ENCODE measurements around the gene SLC35E2B. TPM values are rescaled to one million over a fixed set of nuclear protein-coding genes. Genes with fewer than 3 reads are reported as not detected.
"Not testable (repeated sequence)": the region's sequence is repeated elsewhere in the genome, so short reads cannot be mapped to it uniquely, and the experiment has no call there.

Gene SLC35E2B
- total and polyA plus RNA-seq, 2 of the 8 experiments (the other 6 are each of a cell fraction or from before 2014, with no cell fraction given) = 25.9 to 46.7 TPM

DNA sequence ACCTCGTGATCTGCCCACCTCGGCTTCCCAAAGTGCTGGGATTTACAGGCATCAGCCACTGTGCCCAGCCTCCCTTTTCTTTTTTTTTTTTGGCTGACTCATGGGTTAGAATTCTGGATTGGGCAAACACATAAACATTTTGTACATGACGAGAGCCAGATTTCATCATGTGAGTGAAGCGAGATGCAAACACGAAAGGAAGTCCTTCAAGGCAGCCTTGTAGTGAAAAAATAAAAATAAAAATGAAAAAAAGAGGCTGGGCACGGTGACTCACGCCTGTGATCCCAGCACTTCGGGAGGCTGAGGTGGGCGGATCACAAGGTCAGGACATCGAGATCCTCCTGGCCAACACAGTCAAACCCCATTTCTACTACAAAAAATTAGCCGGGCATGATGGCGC, 48.4 kb upstream of the SLC35E2B start:
- H3K14ac ChIP-seq (ENCODE audit: insufficient read length); H3K23ac ChIP-seq (ENCODE audit: insufficient read length); H3K23me2 ChIP-seq (ENCODE audit: low read depth, low read length); H3K4me3 ChIP-seq (ENCODE audit: extremely low read depth in 1 of 4, insufficient read depth in 2 of 4, low read depth in 3 of 4, low read length in 4 of 4); H3K36me3 ChIP-seq (ENCODE audit: control insufficient read depth in 2 of 4, insufficient read depth in 4 of 4, low read length in 3 of 4); H2AK5ac ChIP-seq (ENCODE audit: low read depth, low read length); H4K20me1 ChIP-seq (replicated peaks in 1 of 2; ENCODE audit: control insufficient read depth in 1 of 2, insufficient read depth in 2 of 2, low read length in 2 of 2); H2BK15ac ChIP-seq (ENCODE audit: low read length); H3K9me3 ChIP-seq (ENCODE audit: insufficient read depth in 2 of 2, low read depth in 1 of 2, low read length in 1 of 2); H3K27ac ChIP-seq (ENCODE audit: low read depth, low read length); H3K56ac ChIP-seq (replicated peaks; ENCODE audit: insufficient read length, low read depth, low read length); H3K79me1 ChIP-seq (ENCODE audit: low read depth, low read length); H3K4me2 ChIP-seq (ENCODE audit: insufficient read depth in 1 of 2, low read depth in 2 of 2, low read length in 2 of 2); H2BK20ac ChIP-seq (ENCODE audit: low read length); H3K27me3 ChIP-seq (replicated peaks in 1 of 4; ENCODE audit: control insufficient read depth in 3 of 4, extremely low read depth in 1 of 4, insufficient read depth in 3 of 4, low read length in 3 of 4); H3K4ac ChIP-seq (replicated peaks; ENCODE audit: insufficient read length, low read depth, low read length); H4K91ac ChIP-seq (replicated peaks; ENCODE audit: insufficient read length, low read length); H2AFZ ChIP-seq (ENCODE audit: low read length); H3K79me2 ChIP-seq (ENCODE audit: control insufficient read depth in 1 of 2, insufficient read depth in 2 of 2, low read length in 2 of 2); DNase-seq (ENCODE audit: low read depth in 1 of 2, low spot score in 2 of 2); H4K5ac ChIP-seq (ENCODE audit: insufficient read length, low read depth, low read length); FAIRE-seq; H3K4me1 ChIP-seq (replicated peaks in 1 of 4; ENCODE audit: control insufficient read depth in 3 of 4, insufficient read depth in 4 of 4, low read length in 3 of 4); H3K18ac ChIP-seq (ENCODE audit: extremely low read depth, low read length); H3K9ac ChIP-seq (replicated peaks in 1 of 4; ENCODE audit: extremely low read depth in 1 of 4, low read depth in 3 of 4, low read length in 3 of 4); POLR2A ChIA-PET (ENCODE audit: partially characterized antibody); H4K8ac ChIP-seq (ENCODE audit: extremely low read depth, insufficient read depth, low read length); H2BK120ac ChIP-seq (replicated peaks; ENCODE audit: low read depth, low read length); CTCF ChIA-PET (ENCODE audit: partially characterized antibody); H2BK5ac ChIP-seq (ENCODE audit: low read depth, low read length); H2BK12ac ChIP-seq (ENCODE audit: low read depth, low read length): not testable (repeated sequence)
- WGBS, 2 experiments (ENCODE audit: extremely low coverage in 1 of 2, insufficient coverage in 1 of 2, insufficient read length in 1 of 2, insufficient replicate concordance in 2 of 2, low coverage in 1 of 2, low lambda C conversion rate in 2 of 2, missing lambda C conversion rate in 1 of 2) = 85% methylated on average over 11 of the region's 12 CpGs; no CpG with 5 or more reads in 1 of the 2 experiments

DNA sequence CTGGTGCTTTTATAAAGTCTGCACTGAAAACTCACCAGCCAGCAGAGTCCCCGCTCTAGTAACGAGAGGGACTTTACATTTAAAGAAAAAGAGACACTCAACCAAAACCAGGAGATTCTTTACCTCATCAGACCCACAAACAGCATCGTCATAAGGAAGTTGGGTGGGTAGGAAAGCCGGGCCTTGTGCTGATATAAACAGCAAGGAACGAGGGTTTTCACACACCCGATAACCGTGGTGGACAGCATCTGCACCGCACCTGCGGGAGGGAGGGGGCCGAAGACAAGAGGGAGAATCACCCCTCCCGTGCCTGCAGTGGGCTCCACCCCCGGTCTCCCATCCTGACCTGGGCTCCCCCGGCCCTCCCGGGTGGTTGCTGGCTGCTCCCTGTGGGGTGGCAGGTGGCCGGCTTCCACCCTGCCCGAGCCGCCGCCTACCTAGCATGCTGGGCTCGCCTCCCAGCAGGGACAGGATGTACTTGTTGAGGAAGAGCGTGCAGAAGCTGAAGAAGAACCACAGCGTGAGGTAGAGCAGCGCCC, 46.3 kb upstream of the SLC35E2B start:
- CTCF ChIA-PET (ENCODE audit: partially characterized antibody) = not testable (repeated sequence)

More for the DNA sequence above, 46.3 kb upstream of the SLC35E2B start:
- H3K9me3 ChIP-seq (ENCODE audit: insufficient read depth in 2 of 2, low read depth in 1 of 2, low read length in 1 of 2); H3K79me1 ChIP-seq (ENCODE audit: low read depth, low read length); H3K56ac ChIP-seq (replicated peaks; ENCODE audit: insufficient read length, low read depth, low read length); H3K36me3 ChIP-seq (ENCODE audit: control insufficient read depth in 2 of 4, insufficient read depth in 4 of 4, low read length in 3 of 4); H2BK120ac ChIP-seq (replicated peaks; ENCODE audit: low read depth, low read length); H4K8ac ChIP-seq (ENCODE audit: extremely low read depth, insufficient read depth, low read length); H3K27ac ChIP-seq (ENCODE audit: low read depth, low read length); H2BK5ac ChIP-seq (ENCODE audit: low read depth, low read length); H2AK5ac ChIP-seq (ENCODE audit: low read depth, low read length); H3K23ac ChIP-seq (ENCODE audit: insufficient read length); H2BK12ac ChIP-seq (ENCODE audit: low read depth, low read length); POLR2A ChIA-PET (ENCODE audit: partially characterized antibody); H3K27me3 ChIP-seq (replicated peaks in 1 of 4; ENCODE audit: control insufficient read depth in 3 of 4, extremely low read depth in 1 of 4, insufficient read depth in 3 of 4, low read length in 3 of 4); H2BK20ac ChIP-seq (ENCODE audit: low read length); H4K20me1 ChIP-seq (replicated peaks in 1 of 2; ENCODE audit: control insufficient read depth in 1 of 2, insufficient read depth in 2 of 2, low read length in 2 of 2); H2AFZ ChIP-seq (ENCODE audit: low read length); H3K18ac ChIP-seq (ENCODE audit: extremely low read depth, low read length); H3K4ac ChIP-seq (replicated peaks; ENCODE audit: insufficient read length, low read depth, low read length); H3K14ac ChIP-seq (ENCODE audit: insufficient read length); H3K23me2 ChIP-seq (ENCODE audit: low read depth, low read length); H4K91ac ChIP-seq (replicated peaks; ENCODE audit: insufficient read length, low read length); H3K79me2 ChIP-seq (ENCODE audit: control insufficient read depth in 1 of 2, insufficient read depth in 2 of 2, low read length in 2 of 2); H2BK15ac ChIP-seq (ENCODE audit: low read length); H4K5ac ChIP-seq (ENCODE audit: insufficient read length, low read depth, low read length); DNase-seq (ENCODE audit: low read depth in 1 of 2, low spot score in 2 of 2); H3K9ac ChIP-seq (replicated peaks in 1 of 4; ENCODE audit: extremely low read depth in 1 of 4, low read depth in 3 of 4, low read length in 3 of 4); H3K4me2 ChIP-seq (ENCODE audit: insufficient read depth in 1 of 2, low read depth in 2 of 2, low read length in 2 of 2); FAIRE-seq; H3K4me1 ChIP-seq (replicated peaks in 1 of 4; ENCODE audit: control insufficient read depth in 3 of 4, insufficient read depth in 4 of 4, low read length in 3 of 4); H3K4me3 ChIP-seq (ENCODE audit: extremely low read depth in 1 of 4, insufficient read depth in 2 of 4, low read depth in 3 of 4, low read length in 4 of 4): not testable (repeated sequence)
- 80% methylated on average over 11 of the region's 22 CpGs; no CpG with 5 or more reads in 1 of the 2 experiments for WGBS, 2 experiments (ENCODE audit: extremely low coverage in 1 of 2, insufficient coverage in 1 of 2, insufficient read length in 1 of 2, insufficient replicate concordance in 2 of 2, low coverage in 1 of 2, low lambda C conversion rate in 2 of 2, missing lambda C conversion rate in 1 of 2)

Data from H1 (cell line).